GM12873 (cell line): ENCODE results near the gene GLI1.

Source experiments
- CTCF ChIP-seq: IDR thresholded peaks from 2 replicates; pipeline ENCODE4 v1.5.1; 2012; ENCODE audit warnings: low read depth, mild to moderate bottlenecking, moderate library complexity, low read length, control low read depth; ENCODE audit not compliant: insufficient read depth; ENCODE audit errors: missing control alignments

GLI1 gene

GRCh38 chr12:57448669-57449068 lies 10.9 kb upstream of the GLI1 start:
- no peak for TF ChIP-seq CTCF

GRCh38 chr12:57449375-57449774 lies 10.2 kb upstream of the GLI1 start:
- TF ChIP-seq CTCF = no peak

- no peak for TF ChIP-seq CTCF
These were observed 9.5 kb upstream of the GLI1 start for GRCh38 chr12:57450057-57450456.

- no peak for TF ChIP-seq CTCF
These were observed 8.3 kb upstream of the GLI1 start for GRCh38 chr12:57451233-57451778.

GRCh38 chr12:57452181-57452936 lies 7.2 kb upstream of the GLI1 start:
- TF ChIP-seq CTCF = no peak

- TF ChIP-seq CTCF = peak; percentile 95
These were observed 6.6 kb upstream of the GLI1 start for GRCh38 chr12:57452937-57453509.

- no peak for TF ChIP-seq CTCF
These were observed 5.4 kb upstream of the GLI1 start for GRCh38 chr12:57454213-57454565.
